HepG2 (cell line): ENCODE results near the gene APPBP2.
"Not testable (repeated sequence)": the region's sequence is repeated elsewhere in the genome, so short reads cannot be mapped to it uniquely, and the experiment has no call there.

Experiments
- ADNP ChIP-seq: sonication (generic); formaldehyde crosslinking; IDR thresholded peaks from 2 replicates; pipeline ENCODE4 v1.4.0; 2020; ENCODE audit warnings: missing genetic modification reagents
- NR3C1 ChIP-seq: sonication (generic); formaldehyde crosslinking; IDR thresholded peaks from 2 replicates; pipeline ENCODE4 v1.4.0; 2020; ENCODE audit warnings: missing genetic modification reagents
- SAP130 ChIP-seq: IDR thresholded peaks from 2 replicates; pipeline ENCODE4 v1.6.1; 2016; ENCODE audit warnings: low read depth
- TF ChIP-seq, protein P1 (sequence below): sonication (generic); formaldehyde crosslinking; IDR thresholded peaks from 2 replicates; pipeline ENCODE4 v1.5.0; 2020; ENCODE audit warnings: mild to moderate bottlenecking, missing genetic modification reagents, moderate library complexity

- not testable (repeated sequence) for TF ChIP-seq NR3C1; ADNP (CRISPR knock-in tag); SAP130 (CRISPR knock-in tag)
- TF ChIP-seq, protein P1, sequence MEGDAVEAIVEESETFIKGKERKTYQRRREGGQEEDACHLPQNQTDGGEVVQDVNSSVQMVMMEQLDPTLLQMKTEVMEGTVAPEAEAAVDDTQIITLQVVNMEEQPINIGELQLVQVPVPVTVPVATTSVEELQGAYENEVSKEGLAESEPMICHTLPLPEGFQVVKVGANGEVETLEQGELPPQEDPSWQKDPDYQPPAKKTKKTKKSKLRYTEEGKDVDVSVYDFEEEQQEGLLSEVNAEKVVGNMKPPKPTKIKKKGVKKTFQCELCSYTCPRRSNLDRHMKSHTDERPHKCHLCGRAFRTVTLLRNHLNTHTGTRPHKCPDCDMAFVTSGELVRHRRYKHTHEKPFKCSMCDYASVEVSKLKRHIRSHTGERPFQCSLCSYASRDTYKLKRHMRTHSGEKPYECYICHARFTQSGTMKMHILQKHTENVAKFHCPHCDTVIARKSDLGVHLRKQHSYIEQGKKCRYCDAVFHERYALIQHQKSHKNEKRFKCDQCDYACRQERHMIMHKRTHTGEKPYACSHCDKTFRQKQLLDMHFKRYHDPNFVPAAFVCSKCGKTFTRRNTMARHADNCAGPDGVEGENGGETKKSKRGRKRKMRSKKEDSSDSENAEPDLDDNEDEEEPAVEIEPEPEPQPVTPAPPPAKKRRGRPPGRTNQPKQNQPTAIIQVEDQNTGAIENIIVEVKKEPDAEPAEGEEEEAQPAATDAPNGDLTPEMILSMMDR (CRISPR knock-in tag): not testable (repeated sequence)
These were observed 10.8 kb downstream of the APPBP2 start for GRCh38 chr17:60515199-60515598.
